Effector CD8-positive, alpha-beta T cell (primary cell): ENCODE measurements around the gene CNTNAP5.

Experiments
- DNase-seq: peaks from one replicate; lab custom pipeline; 2025; lab: John Stamatoyannopoulos, UW
- total RNA-seq, 4 experiments: gene quantifications; one replicate each; lab custom pipeline; 2026; lab: John Stamatoyannopoulos, UW

CNTNAP5 gene
- 0 reads per million in 4 experiments for total RNA-seq

- DNase-seq = no peak
Observed at GRCh38 chr2:124025171-124025580, at the start of gene CNTNAP5. TSS of gene CNTNAP5 (plus strand) at chr2:124025287. CDS start at chr2:124025651, 364 bp downstream.

- DNase-seq = no peak
Observed at GRCh38 chr2:123976054-123976648, 48.9 kb upstream of the CNTNAP5 start.

- DNase-seq = no peak
Observed at GRCh38 chr2:123993728-123994323, 31.3 kb upstream of the CNTNAP5 start.

- DNase-seq = no peak
Observed at GRCh38 chr2:123999681-124000080, 25.4 kb upstream of the CNTNAP5 start.

GRCh38 chr2:124001696-124002430 is 23.2 kb upstream of the CNTNAP5 start:
- no peak for DNase-seq

GRCh38 chr2:124018890-124019289 is 6.2 kb upstream of the CNTNAP5 start:
- DNase-seq = no peak

GRCh38 chr2:124024561-124025170 is 421 bp upstream of the CNTNAP5 start:
- DNase-seq = no peak

GRCh38 chr2:124025891-124026434 is 876 bp downstream of the CNTNAP5 start:
- no peak for DNase-seq

GRCh38 chr2:124026503-124026902 is 1.4 kb downstream of the CNTNAP5 start:
- DNase-seq = no peak

- DNase-seq = no peak
Observed at GRCh38 chr2:124027182-124027581, 2.1 kb downstream of the CNTNAP5 start.

- DNase-seq = no peak
Observed at GRCh38 chr2:124032799-124033198, 7.7 kb downstream of the CNTNAP5 start.

- no peak for DNase-seq
Observed at GRCh38 chr2:124034265-124034664, 9.2 kb downstream of the CNTNAP5 start.

GRCh38 chr2:124035001-124035400 is 9.9 kb downstream of the CNTNAP5 start:
- no peak for DNase-seq

- no peak for DNase-seq
Observed at GRCh38 chr2:124039032-124039431, 13.9 kb downstream of the CNTNAP5 start.

- no peak for DNase-seq
Observed at GRCh38 chr2:124039762-124040291, 14.7 kb downstream of the CNTNAP5 start.

- no peak for DNase-seq
Observed at GRCh38 chr2:124045894-124046293, 20.8 kb downstream of the CNTNAP5 start.

- DNase-seq = no peak
Observed at GRCh38 chr2:124046332-124046731, 21.2 kb downstream of the CNTNAP5 start.

GRCh38 chr2:124048102-124048501 is 23.0 kb downstream of the CNTNAP5 start:
- DNase-seq = no peak

GRCh38 chr2:124048664-124049063 is 23.6 kb downstream of the CNTNAP5 start:
- DNase-seq = no peak

- no peak for DNase-seq
Observed at GRCh38 chr2:124049136-124049535, 24.0 kb downstream of the CNTNAP5 start.

GRCh38 chr2:124050833-124051497 is 25.9 kb downstream of the CNTNAP5 start:
- no peak for DNase-seq

- no peak for DNase-seq
Observed at GRCh38 chr2:124053796-124054195, 28.7 kb downstream of the CNTNAP5 start.
